ENCODE measurements around the gene FOXK2.

FOXK2 gene

DNA sequence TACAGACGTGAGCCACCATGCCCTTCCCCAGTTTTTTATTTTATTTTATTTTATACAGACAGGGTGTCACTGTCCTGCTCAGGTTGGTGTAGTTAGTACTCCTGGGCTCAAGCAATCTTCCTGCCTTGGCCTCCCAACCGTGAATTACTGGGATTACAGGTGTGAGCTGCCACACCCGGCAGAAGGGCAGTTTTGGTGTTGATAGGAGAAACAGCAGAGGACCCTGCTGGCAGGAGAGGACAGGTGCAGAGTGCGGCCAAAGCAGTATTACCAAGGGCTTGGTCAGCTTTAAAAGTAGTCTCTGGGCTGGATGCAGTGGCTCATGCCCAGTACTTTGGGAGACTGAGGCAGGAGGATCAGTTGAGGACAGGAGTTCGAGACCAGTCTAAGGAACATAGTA, 22.9 kb downstream of the FOXK2 start:
- no peak overlapping the region for H4K8ac ChIP-seq (ENCODE audit: low read depth, low read length)
- H2BK15ac ChIP-seq (replicated peaks; ENCODE audit: low read depth): no peak overlapping the region
- peaks cover 78% of the 10 kb centered on the region for H3K79me2 ChIP-seq (ENCODE audit: control insufficient read depth, insufficient read depth, low read length)
- no peak overlapping the region for H3K4ac ChIP-seq (ENCODE audit: low read depth, low read length)
- H3K4me2 ChIP-seq (ENCODE audit: low read length): no peak overlapping the region
- no peaks in the 10 kb centered on the region for H3K4me1 ChIP-seq (ENCODE audit: control insufficient read depth, low read depth, low read length)
- H2BK120ac ChIP-seq (ENCODE audit: low read depth, low read length): no peak overlapping the region
- H3K18ac ChIP-seq (ENCODE audit: low read length): no peak overlapping the region
- no peaks in the 10 kb centered on the region for H3K36me3 ChIP-seq (ENCODE audit: control insufficient read depth, insufficient read depth, low read length)
- H3K4me3 ChIP-seq (ENCODE audit: low read length): no peak overlapping the region
- H3K27me3 ChIP-seq (ENCODE audit: insufficient read depth, low read length, poor library complexity): no peaks in the 10 kb centered on the region
- no CpG with 5 or more reads among the region's 5 CpGs for WGBS (ENCODE audit: extremely low coverage, insufficient coverage, low lambda C conversion rate)
- H3K23ac ChIP-seq (ENCODE audit: low read length): no peak overlapping the region
- DNase-seq: no peak
- no peak overlapping the region for H3K9ac ChIP-seq (ENCODE audit: low read length)
- H3K56ac ChIP-seq (ENCODE audit: low read length): no peak overlapping the region
- H2AK5ac ChIP-seq (ENCODE audit: low read length): no peak overlapping the region
- H2BK5ac ChIP-seq (ENCODE audit: low read length): no peak overlapping the region
- no peak overlapping the region for H3K27ac ChIP-seq (ENCODE audit: low read depth, low read length)
- no peak overlapping the region for H4K5ac ChIP-seq (ENCODE audit: low read length)
- peaks cover 15% of the 10 kb centered on the region for H3K79me1 ChIP-seq (ENCODE audit: low read length)

DNA sequence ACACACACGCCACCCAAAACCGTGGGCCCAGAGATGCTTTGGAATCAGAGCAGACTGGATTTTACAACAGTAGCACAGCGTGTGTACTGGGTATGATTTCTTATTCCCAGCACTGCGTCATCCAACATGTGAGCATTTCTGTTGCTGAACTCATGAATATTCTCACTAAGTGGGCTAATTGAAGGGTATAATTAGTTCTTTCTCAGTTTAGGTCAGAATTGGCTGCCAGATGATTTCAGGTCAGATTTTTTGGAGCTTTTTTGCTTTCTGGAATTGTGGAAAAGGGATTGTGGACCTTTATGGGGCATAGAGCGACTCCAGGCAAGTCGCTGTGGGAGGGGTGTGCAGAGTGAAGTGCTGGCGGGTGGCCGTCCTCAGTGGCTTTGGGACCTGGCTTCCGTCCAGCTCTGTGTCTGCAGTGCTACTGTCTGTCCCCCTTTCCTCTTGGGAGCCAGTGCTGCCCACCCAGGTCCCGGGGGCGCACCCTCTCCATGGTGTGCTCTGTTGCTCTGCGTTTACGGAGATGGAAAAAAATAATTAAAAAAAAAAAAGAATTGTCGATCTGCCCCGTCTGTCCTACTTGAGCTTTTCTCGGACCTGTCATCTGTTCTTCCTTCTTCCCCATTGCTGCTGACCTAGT, 25.0 kb downstream of the FOXK2 start:
- H3K27ac ChIP-seq (ENCODE audit: low read depth, low read length): no peak overlapping the region
- no peak overlapping the region for H3K4me3 ChIP-seq (ENCODE audit: low read length)
- WGBS (ENCODE audit: extremely low coverage, insufficient coverage, low lambda C conversion rate): no CpG with 5 or more reads among the region's 16 CpGs

DNA sequence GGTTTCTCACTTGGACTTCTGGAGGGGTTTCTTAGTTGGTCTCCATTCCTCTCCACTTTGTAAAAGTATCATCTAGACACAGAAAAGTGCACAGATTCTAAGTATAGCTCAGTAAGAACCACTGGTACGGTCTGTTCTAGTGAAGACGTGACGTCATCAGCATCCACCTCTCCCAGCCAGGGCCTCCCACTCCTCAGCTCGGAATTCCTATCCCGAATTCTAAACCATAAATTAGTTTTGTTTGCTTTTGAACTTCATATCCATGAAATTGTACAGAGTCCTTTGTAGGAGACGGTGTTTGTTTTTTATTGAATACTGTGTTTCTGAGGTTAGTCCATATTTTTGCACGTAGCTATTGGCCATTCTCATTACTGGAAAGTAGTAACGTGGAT, 25.5 kb downstream of the FOXK2 start:
- Histone ChIP-seq H3K4me3 (ENCODE audit: low read length) (no peak overlapping the region), H3K79me1 (ENCODE audit: low read length) (peaks cover 26% of the 10 kb centered on the region), H3K18ac (ENCODE audit: low read length) (no peak overlapping the region), H3K56ac (ENCODE audit: low read length) (no peak overlapping the region), H2BK15ac (replicated peaks; ENCODE audit: low read depth) (no peak overlapping the region), H4K5ac (ENCODE audit: low read length) (no peak overlapping the region), H3K27ac (ENCODE audit: low read depth, low read length) (no peak overlapping the region), H2BK120ac (ENCODE audit: low read depth, low read length) (no peak overlapping the region), H3K4ac (ENCODE audit: low read depth, low read length) (no peak overlapping the region), H3K4me1 (ENCODE audit: control insufficient read depth, low read depth, low read length) (no peaks in the 10 kb centered on the region), H3K79me2 (ENCODE audit: control insufficient read depth, insufficient read depth, low read length) (peaks cover 82% of the 10 kb centered on the region), H3K36me3 (ENCODE audit: control insufficient read depth, insufficient read depth, low read length) (no peaks in the 10 kb centered on the region), H3K27me3 (ENCODE audit: insufficient read depth, low read length, poor library complexity) (no peaks in the 10 kb centered on the region), H2AK5ac (ENCODE audit: low read length) (no peak overlapping the region), H2BK5ac (ENCODE audit: low read length) (no peak overlapping the region), H3K4me2 (ENCODE audit: low read length) (no peak overlapping the region), H4K8ac (ENCODE audit: low read depth, low read length) (no peak overlapping the region), H3K9ac (ENCODE audit: low read length) (no peak overlapping the region), H3K23ac (ENCODE audit: low read length) (no peak overlapping the region)
- no CpG with 5 or more reads among the region's 8 CpGs for WGBS (ENCODE audit: extremely low coverage, insufficient coverage, low lambda C conversion rate)
- DNase-seq: no peak

More for the DNA sequence above, 25.0 kb downstream of the FOXK2 start:
- no peak for DNase-seq
- Histone ChIP-seq H3K4me2 (ENCODE audit: low read length) (no peak overlapping the region), H2BK5ac (ENCODE audit: low read length) (no peak overlapping the region), H3K23ac (ENCODE audit: low read length) (peak overlapping the region; percentile 57), H3K27me3 (ENCODE audit: insufficient read depth, low read length, poor library complexity) (no peaks in the 10 kb centered on the region), H4K5ac (ENCODE audit: low read length) (no peak overlapping the region), H3K36me3 (ENCODE audit: control insufficient read depth, insufficient read depth, low read length) (no peaks in the 10 kb centered on the region), H2BK120ac (ENCODE audit: low read depth, low read length) (no peak overlapping the region), H3K56ac (ENCODE audit: low read length) (no peak overlapping the region), H3K79me1 (ENCODE audit: low read length) (peaks cover 22% of the 10 kb centered on the region), H3K79me2 (ENCODE audit: control insufficient read depth, insufficient read depth, low read length) (peaks cover 79% of the 10 kb centered on the region), H3K9ac (ENCODE audit: low read length) (no peak overlapping the region), H2AK5ac (ENCODE audit: low read length) (no peak overlapping the region), H3K4me1 (ENCODE audit: control insufficient read depth, low read depth, low read length) (no peaks in the 10 kb centered on the region), H3K18ac (ENCODE audit: low read length) (no peak overlapping the region), H2BK15ac (replicated peaks; ENCODE audit: low read depth) (no peak overlapping the region), H4K8ac (ENCODE audit: low read depth, low read length) (no peak overlapping the region), H3K4ac (ENCODE audit: low read depth, low read length) (no peak overlapping the region)

DNA sequence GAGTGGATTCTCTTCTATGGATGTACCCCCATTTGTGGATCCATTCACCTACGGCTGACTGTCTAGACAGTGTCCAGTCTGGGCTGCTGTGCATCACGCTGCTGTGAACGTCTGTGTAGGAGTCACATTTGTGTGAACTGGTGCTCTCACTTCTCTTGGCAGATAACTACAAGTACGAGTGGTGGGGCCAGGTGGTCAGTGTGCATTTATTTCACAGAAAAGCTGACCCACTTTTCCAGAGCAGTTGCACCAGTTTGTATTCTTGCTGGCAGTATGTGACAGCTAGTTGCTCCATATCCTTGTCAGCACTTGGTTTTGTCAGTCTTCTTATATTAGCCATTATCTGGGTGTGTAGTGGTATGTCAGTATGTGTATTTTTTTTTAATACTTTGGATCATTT, 28.4 kb downstream of the FOXK2 start:
- H3K4me1 ChIP-seq (ENCODE audit: control insufficient read depth, low read depth, low read length): no peaks in the 10 kb centered on the region
- H3K79me1 ChIP-seq (ENCODE audit: low read length): peaks cover 23% of the 10 kb centered on the region
- H2BK15ac ChIP-seq (replicated peaks; ENCODE audit: low read depth): no peak overlapping the region
- no peak overlapping the region for H2AK5ac ChIP-seq (ENCODE audit: low read length)
- H3K4ac ChIP-seq (ENCODE audit: low read depth, low read length): no peak overlapping the region
- no peaks in the 10 kb centered on the region for H3K27me3 ChIP-seq (ENCODE audit: insufficient read depth, low read length, poor library complexity)
- H3K27ac ChIP-seq (ENCODE audit: low read depth, low read length): no peak overlapping the region
- H3K79me2 ChIP-seq (ENCODE audit: control insufficient read depth, insufficient read depth, low read length): peaks cover 81% of the 10 kb centered on the region
- H3K9ac ChIP-seq (ENCODE audit: low read length): no peak overlapping the region
- H3K56ac ChIP-seq (ENCODE audit: low read length): no peak overlapping the region
- no peak overlapping the region for H4K8ac ChIP-seq (ENCODE audit: low read depth, low read length)
- H2BK120ac ChIP-seq (ENCODE audit: low read depth, low read length): no peak overlapping the region
- no peak for DNase-seq
- H3K18ac ChIP-seq (ENCODE audit: low read length): no peak overlapping the region
- H3K4me3 ChIP-seq (ENCODE audit: low read length): no peak overlapping the region
- H3K4me2 ChIP-seq (ENCODE audit: low read length): no peak overlapping the region
- WGBS (ENCODE audit: extremely low coverage, insufficient coverage, low lambda C conversion rate): no CpG with 5 or more reads among the region's 4 CpGs
- no peaks in the 10 kb centered on the region for H3K36me3 ChIP-seq (ENCODE audit: control insufficient read depth, insufficient read depth, low read length)
- H3K23ac ChIP-seq (ENCODE audit: low read length): no peak overlapping the region
- no peak overlapping the region for H4K5ac ChIP-seq (ENCODE audit: low read length)
- H2BK5ac ChIP-seq (ENCODE audit: low read length): no peak overlapping the region

DNA sequence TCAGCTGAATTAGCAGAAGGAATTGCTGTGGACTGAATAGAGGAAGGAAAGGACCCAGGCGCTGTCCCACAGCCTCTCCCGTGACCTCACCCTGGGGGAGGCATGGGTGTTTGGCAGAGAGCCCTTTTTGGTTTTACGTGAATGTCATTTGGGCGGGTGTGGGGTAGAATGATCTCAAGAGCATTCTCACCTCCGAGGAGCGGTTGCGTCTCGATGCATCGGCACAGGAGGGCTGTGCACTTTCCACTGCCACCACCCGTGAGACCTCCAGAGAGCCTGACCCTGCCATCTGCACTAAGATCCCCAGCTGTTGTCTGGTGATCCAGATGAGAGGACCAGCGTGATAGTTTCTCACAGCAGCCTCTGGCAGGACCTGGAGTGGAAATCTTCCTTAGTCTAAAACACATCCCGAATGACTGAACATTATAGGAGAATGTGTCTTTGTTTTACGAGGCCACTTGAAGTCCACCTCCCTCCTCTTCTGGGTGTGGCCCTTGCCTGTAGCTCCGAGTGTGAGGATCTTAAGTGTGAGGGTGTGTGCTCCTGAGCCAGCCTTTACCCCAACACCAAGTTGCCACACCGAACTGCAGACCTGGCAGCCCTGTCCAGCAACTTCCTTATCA, 29.3 kb downstream of the FOXK2 start:
- no peak overlapping the region for H2BK5ac ChIP-seq (ENCODE audit: low read length)

More for the DNA sequence above, 29.3 kb downstream of the FOXK2 start:
- no peak overlapping the region for H3K4ac ChIP-seq (ENCODE audit: low read depth, low read length)
- no peak overlapping the region for H3K18ac ChIP-seq (ENCODE audit: low read length)
- H3K9ac ChIP-seq (ENCODE audit: low read length): no peak overlapping the region
- H3K27me3 ChIP-seq (ENCODE audit: insufficient read depth, low read length, poor library complexity): no peaks in the 10 kb centered on the region
- no peak overlapping the region for H2BK15ac ChIP-seq (replicated peaks; ENCODE audit: low read depth)
- H3K56ac ChIP-seq (ENCODE audit: low read length): no peak overlapping the region
- no peak overlapping the region for H3K23ac ChIP-seq (ENCODE audit: low read length)
- H3K4me2 ChIP-seq (ENCODE audit: low read length): no peak overlapping the region
- H3K4me1 ChIP-seq (ENCODE audit: control insufficient read depth, low read depth, low read length): no peaks in the 10 kb centered on the region
- no peak overlapping the region for H3K4me3 ChIP-seq (ENCODE audit: low read length)
- no peak overlapping the region for H2BK120ac ChIP-seq (ENCODE audit: low read depth, low read length)
- H3K79me1 ChIP-seq (ENCODE audit: low read length): peaks cover 27% of the 10 kb centered on the region
- H3K36me3 ChIP-seq (ENCODE audit: control insufficient read depth, insufficient read depth, low read length): no peaks in the 10 kb centered on the region
- H3K27ac ChIP-seq (ENCODE audit: low read depth, low read length): no peak overlapping the region
- no peak overlapping the region for H4K8ac ChIP-seq (ENCODE audit: low read depth, low read length)
- no peak overlapping the region for H2AK5ac ChIP-seq (ENCODE audit: low read length)
- H3K79me2 ChIP-seq (ENCODE audit: control insufficient read depth, insufficient read depth, low read length): peaks cover 81% of the 10 kb centered on the region
- WGBS (ENCODE audit: extremely low coverage, insufficient coverage, low lambda C conversion rate): no CpG with 5 or more reads among the region's 15 CpGs
- no peak for DNase-seq
- H4K5ac ChIP-seq (ENCODE audit: low read length): no peak overlapping the region

Data from mesendoderm (in vitro differentiated cells).